Hepatocyte (in vitro differentiated cells): ENCODE data around the gene MAPKBP1. TPM values are rescaled to one million over a fixed set of nuclear protein-coding genes. Genes with fewer than 3 reads are reported as not detected.

ENCODE experiments used
- DNase-seq: peaks from one replicate; pipeline ENCODE4 v3.0.0-alpha.2; 2016; ENCODE audit warnings: low spot score
- H2AFZ ChIP-seq: fragments of 200-600 bp; sonication (generic); 2 replicates; pipeline ENCODE4 v1.6.0; 2016; ENCODE audit warnings: antibody characterized with exemption, mild to moderate bottlenecking
- H3K27ac ChIP-seq: fragments of 200-600 bp; sonication (generic); 2 replicates; pipeline ENCODE4 v1.5.1; 2016; ENCODE audit warnings: mild to moderate bottlenecking
- H3K27me3 ChIP-seq: fragments of 200-600 bp; sonication (generic); 2 replicates; pipeline ENCODE4 v1.6.1; 2016
- H3K36me3 ChIP-seq: fragments of 200-600 bp; sonication (generic); replicated peaks from 2 replicates; pipeline ENCODE4 v1.5.1; 2016; ENCODE audit warnings: low read depth; ENCODE audit not compliant: insufficient read depth
- H3K4me1 ChIP-seq: fragments of 200-600 bp; sonication (generic); 2 replicates; pipeline ENCODE4 v1.5.1; 2016; ENCODE audit warnings: mild to moderate bottlenecking, moderate library complexity; ENCODE audit not compliant: insufficient read depth
- H3K4me2 ChIP-seq: fragments of 200-600 bp; sonication (generic); 2 replicates; pipeline ENCODE4 v1.6.0; 2016
- H3K4me3 ChIP-seq: fragments of 200-600 bp; sonication (generic); 2 replicates; pipeline ENCODE4 v1.5.1; 2016; ENCODE audit warnings: mild to moderate bottlenecking
- H3K79me2 ChIP-seq: fragments of 200-600 bp; sonication (generic); 2 replicates; pipeline ENCODE4 v1.6.0; 2017; ENCODE audit warnings: mild to moderate bottlenecking
- H3K9me2 ChIP-seq: fragments of 200-600 bp; sonication (generic); replicated peaks from 2 replicates; pipeline ENCODE4 v1.6.0; 2017; ENCODE audit warnings: mild to moderate bottlenecking; ENCODE audit not compliant: insufficient read depth
- H3K9me3 ChIP-seq: fragments of 200-600 bp; sonication (generic); 2 replicates; pipeline ENCODE4 v1.5.1; 2016; ENCODE audit warnings: low read depth, mild to moderate bottlenecking
- H4K20me1 ChIP-seq: fragments of 200-600 bp; sonication (generic); 2 replicates; pipeline ENCODE4 v1.6.0; 2016; ENCODE audit warnings: mild to moderate bottlenecking; ENCODE audit not compliant: insufficient read depth, poor library complexity, severe bottlenecking
- EZH2 ChIP-seq: fragments of 200-600 bp; sonication (generic); IDR thresholded peaks from 2 replicates; pipeline ENCODE4 v1.6.1; 2016; ENCODE audit warnings: antibody characterized with exemption, mild to moderate bottlenecking, borderline replicate concordance
- EZH2phosphoT487 ChIP-seq: fragments of 200-600 bp; sonication (generic); IDR thresholded peaks from one replicate; pipeline ENCODE4 v1.6.1; 2018; ENCODE audit warnings: antibody characterized with exemption, mild to moderate bottlenecking, low read depth, moderate library complexity; ENCODE audit not compliant: unreplicated experiment, severe bottlenecking
- WGBS: methylation state at CpG from one replicate; pipeline ENCODE4 v1.1.6; 2016; ENCODE audit warnings: low lambda C conversion rate; ENCODE audit errors: missing lambda C conversion rate; 5-methylcytosine and 5-hydroxymethylcytosine counted together
- polyA plus RNA-seq: library from polyadenylated mRNA; unstranded; fragments of >200 nt; fragmentation: Nextera tagmentation; extraction: Ambion mirVana; gene quantifications from 2 replicates; pipeline ENCODE4 v1.2.1, GENCODE V29; 2016
- total RNA-seq: library from RNA; depleted of rRNA; stranded (reverse); fragments of >200 nt; gene quantifications from 2 replicates; pipeline ENCODE4 v1.2.3, GENCODE V29; 2014
- TF ChIP-seq, protein P1 (sequence below): fragments of 200-600 bp; sonication (generic); IDR thresholded peaks from 2 replicates; pipeline ENCODE4 v1.5.1; 2016; ENCODE audit warnings: antibody characterized with exemption, mild to moderate bottlenecking; ENCODE audit not compliant: poor library complexity

The MAPKBP1 gene
- total and polyA plus RNA-seq, 2 experiments from 2014 or later = 18.6 to 24.5 TPM

DNA sequence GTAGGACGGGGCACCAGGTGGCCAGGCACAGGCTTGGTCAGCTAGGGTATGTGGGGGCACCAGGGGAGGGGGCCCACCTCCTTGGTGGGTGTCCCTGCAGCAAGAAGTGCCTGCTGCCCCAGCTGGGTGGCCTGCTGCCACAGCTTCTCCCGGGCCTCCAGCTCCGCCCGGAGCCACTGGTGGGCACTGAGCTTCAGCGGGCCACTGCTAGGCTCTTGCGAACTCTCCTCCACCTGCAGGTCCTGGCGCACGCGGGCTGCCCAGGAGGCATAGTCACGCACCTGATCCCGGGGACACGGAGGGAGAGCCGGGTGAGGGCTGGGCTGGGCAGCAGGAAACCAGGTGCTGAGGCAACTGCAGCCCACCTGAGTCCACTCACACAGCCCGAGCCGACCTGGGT is 94.0 kb downstream of the MAPKBP1 start:
- 98% methylated on average over 11 of the region's 15 CpGs for WGBS

DNA sequence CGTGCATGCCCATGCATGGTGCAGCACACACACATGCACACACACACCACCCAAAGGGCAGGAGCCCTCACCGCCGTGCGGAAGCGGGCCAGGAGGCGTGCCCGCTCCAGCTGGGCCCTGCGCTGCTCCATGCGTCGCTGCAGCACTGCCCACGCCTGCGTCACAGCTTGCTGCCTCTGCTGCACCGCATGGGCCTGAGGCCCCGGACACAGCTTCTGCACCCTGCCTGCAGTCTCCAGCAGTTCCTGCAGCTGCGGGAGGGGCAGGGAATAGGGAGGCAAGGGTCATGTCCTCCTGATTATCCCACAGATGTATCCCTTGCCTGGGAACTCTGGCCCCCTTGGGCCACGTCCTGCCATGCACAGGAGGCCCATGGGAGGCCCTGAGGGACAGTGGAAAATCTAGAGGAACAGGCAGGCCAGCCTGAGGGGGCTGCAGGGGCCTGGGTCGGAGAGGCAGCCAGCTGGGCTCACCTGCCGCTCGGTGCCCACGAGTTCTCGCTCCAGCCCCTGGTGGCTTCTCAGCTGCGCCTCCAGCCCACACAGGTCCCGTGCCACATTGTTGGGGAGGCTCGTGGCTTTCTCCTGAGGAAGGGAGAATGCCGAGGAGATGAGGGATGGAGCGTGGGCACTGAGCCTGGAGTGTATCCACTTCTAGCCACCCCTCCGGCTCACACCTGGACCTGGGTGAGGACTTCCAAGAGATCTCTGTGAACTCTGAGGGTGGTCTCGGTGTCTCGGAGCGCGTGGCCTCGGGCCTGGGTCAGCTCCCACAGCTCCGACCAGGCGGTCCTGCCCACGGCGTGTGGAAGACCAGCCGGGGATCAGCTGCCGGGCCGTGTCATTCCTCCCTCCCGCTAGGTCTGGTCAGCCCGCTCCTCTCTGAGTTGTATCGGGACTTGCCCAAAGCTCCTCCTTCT is 95.7 kb downstream of the MAPKBP1 start:
- no peak overlapping the region for H3K27ac ChIP-seq
- H3K79me2 ChIP-seq = no peaks in the 10 kb centered on the region
- TF ChIP-seq, protein P1, sequence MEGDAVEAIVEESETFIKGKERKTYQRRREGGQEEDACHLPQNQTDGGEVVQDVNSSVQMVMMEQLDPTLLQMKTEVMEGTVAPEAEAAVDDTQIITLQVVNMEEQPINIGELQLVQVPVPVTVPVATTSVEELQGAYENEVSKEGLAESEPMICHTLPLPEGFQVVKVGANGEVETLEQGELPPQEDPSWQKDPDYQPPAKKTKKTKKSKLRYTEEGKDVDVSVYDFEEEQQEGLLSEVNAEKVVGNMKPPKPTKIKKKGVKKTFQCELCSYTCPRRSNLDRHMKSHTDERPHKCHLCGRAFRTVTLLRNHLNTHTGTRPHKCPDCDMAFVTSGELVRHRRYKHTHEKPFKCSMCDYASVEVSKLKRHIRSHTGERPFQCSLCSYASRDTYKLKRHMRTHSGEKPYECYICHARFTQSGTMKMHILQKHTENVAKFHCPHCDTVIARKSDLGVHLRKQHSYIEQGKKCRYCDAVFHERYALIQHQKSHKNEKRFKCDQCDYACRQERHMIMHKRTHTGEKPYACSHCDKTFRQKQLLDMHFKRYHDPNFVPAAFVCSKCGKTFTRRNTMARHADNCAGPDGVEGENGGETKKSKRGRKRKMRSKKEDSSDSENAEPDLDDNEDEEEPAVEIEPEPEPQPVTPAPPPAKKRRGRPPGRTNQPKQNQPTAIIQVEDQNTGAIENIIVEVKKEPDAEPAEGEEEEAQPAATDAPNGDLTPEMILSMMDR = no peak
- TF ChIP-seq EZH2phosphoT487 (no peak), EZH2 (no peak)
- DNase-seq = no peak
- H3K27me3 ChIP-seq = no peaks in the 10 kb centered on the region
- no peaks in the 10 kb centered on the region for H4K20me1 ChIP-seq
- H3K4me3 ChIP-seq = no peak overlapping the region
- no peak overlapping the region for H3K4me2 ChIP-seq
- no peaks in the 10 kb centered on the region for H3K9me2 ChIP-seq
- peaks cover 12% of the 10 kb centered on the region for H3K4me1 ChIP-seq
- no peaks in the 10 kb centered on the region for H3K9me3 ChIP-seq
- H3K36me3 ChIP-seq = no peaks in the 10 kb centered on the region
- whole genome bisulfite sequencing = 94% methylated on average over 42 of the region's 42 CpGs
- H2AFZ ChIP-seq = no peak overlapping the region

More for the DNA sequence above, 94.0 kb downstream of the MAPKBP1 start:
- H3K79me2 ChIP-seq = no peaks in the 10 kb centered on the region
- H3K27me3 ChIP-seq = no peaks in the 10 kb centered on the region
- peaks cover 12% of the 10 kb centered on the region for H3K4me1 ChIP-seq
- H2AFZ ChIP-seq = no peak overlapping the region
- no peak for DNase-seq
- H3K36me3 ChIP-seq = no peaks in the 10 kb centered on the region
- H3K4me3 ChIP-seq = no peak overlapping the region
- H4K20me1 ChIP-seq = no peaks in the 10 kb centered on the region
- H3K9me2 ChIP-seq = no peaks in the 10 kb centered on the region
- H3K4me2 ChIP-seq = no peak overlapping the region
- TF ChIP-seq EZH2 = no peak
- TF ChIP-seq EZH2phosphoT487 = no peak
- TF ChIP-seq, protein P1 = no peak
- H3K27ac ChIP-seq = no peak overlapping the region
- no peaks in the 10 kb centered on the region for H3K9me3 ChIP-seq

GRCh38 chr15:41870689-41871081 is 96.4 kb downstream of the MAPKBP1 start:
- WGBS = 80% methylated on average over 9 of the region's 9 CpGs
- no peaks in the 10 kb centered on the region for H3K9me3 ChIP-seq
- no peak overlapping the region for H3K27ac ChIP-seq
- H3K36me3 ChIP-seq = no peaks in the 10 kb centered on the region
- H3K79me2 ChIP-seq = no peaks in the 10 kb centered on the region
- peaks cover 11% of the 10 kb centered on the region for H3K4me1 ChIP-seq
- no peak for DNase-seq
- H2AFZ ChIP-seq = no peak overlapping the region
- H3K9me2 ChIP-seq = no peaks in the 10 kb centered on the region
- H3K4me3 ChIP-seq = no peak overlapping the region
- no peak for TF ChIP-seq EZH2
- no peak for TF ChIP-seq EZH2phosphoT487
- TF ChIP-seq, protein P1 = no peak
- H3K4me2 ChIP-seq = no peak overlapping the region
- no peaks in the 10 kb centered on the region for H3K27me3 ChIP-seq
- no peaks in the 10 kb centered on the region for H4K20me1 ChIP-seq
